ENCODE results near the gene SELENBP1. TPM values are rescaled to one million over a fixed set of nuclear protein-coding genes. Genes with fewer than 3 reads are reported as not detected.

The SELENBP1 gene
- 65.3 and 69.2 TPM in 2 replicates for total RNA-seq

GRCh38 chr1:151372058-151372934 lies at the start of gene SELENBP1:
Gene SELENBP1, minus strand, starts transcription at chr1:151372705. Its CDS starts 64 bp downstream, at chr1:151372641.

DNA sequence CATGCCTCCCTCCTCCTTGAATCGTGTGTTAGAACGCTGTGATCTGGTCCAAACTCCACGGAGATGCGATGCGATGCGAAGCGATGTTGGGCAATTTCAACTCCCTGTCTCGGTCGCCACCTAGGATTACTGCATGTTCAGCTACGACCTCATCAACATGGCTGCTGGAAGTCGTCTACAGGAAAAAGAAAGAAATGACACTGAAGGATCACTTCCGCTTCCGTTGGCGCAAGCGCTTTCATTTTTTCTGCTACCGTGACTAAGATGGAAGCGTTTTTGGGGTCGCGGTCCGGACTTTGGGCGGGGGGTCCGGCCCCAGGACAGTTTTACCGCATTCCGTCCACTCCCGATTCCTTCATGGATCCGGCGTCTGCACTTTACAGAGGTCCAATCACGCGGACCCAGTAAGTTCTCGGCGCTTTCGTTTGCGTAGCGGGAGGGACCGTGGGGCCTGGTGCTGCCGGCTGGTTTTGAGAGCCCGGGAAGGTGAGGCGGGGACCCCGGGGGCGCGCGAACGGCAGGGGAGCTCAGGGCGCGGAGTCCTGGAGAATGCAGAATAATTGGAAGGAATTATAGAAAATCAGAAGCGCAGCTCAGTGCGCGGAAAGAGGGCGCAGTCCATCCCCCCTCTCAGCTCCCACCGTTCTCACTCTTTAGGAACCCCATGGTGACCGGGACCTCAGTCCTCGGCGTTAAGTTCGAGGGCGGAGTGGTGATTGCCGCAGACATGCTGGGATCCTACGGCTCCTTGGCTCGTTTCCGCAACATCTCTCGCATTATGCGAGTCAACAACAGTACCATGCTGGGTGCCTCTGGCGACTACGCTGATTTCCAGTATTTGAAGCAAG lies 27.0 kb upstream of the SELENBP1 start, which contains the start of gene PSMB4:
TSS of gene PSMB4 (plus strand) at position 250 of the 848 bp plus-strand sequence. CDS start at position 265, 15 bp downstream.

GRCh38 chr1:151346769-151347522 lies 25.6 kb downstream of the SELENBP1 start, which contains the start of gene RFX5:
Gene RFX5, minus strand, starts transcription at chr1:151347252. Its CDS starts 932 bp downstream, at chr1:151346320.

DNA sequence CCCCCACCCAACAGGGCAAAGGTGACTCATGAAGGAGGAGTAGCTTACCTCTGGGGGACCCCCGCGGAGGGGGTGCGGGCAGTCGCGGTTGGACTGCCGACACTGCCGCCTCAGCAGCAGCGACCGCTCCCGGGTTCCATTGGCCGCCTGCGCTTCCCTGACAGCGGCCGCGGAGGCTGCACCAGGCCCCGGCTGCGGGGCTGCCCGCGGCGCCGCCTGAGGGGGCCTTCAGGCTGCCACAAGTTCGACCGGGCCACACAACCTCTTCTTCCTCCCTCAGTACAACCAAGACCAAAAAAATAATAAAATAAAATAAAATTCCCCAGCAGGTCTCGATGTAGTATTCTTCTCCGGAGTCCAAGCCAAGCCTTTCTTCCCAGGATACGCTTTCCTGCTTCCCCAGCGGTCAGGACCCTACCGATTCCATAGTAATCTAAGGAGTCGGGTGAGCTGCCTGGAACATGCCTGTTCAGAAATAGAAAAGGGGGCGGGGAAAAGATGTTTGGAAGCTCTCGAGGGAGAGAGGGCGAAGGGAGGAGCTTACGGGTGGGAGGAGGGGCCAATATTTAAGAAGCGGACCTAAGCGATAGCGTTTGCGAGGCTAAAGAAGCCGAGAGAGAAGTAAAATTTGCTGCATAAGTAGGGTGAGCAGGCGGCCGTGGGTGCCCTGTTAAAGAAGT lies 45.1 kb downstream of the SELENBP1 start, which contains the start of gene PI4KB:
TSS of gene PI4KB (minus strand) at position 194 of the 680 bp plus-strand sequence. CDS start 10,935 bp downstream, outside the sequence.

Other genes with a start within 250 kb of the SELENBP1 start
- gene SEMA6C, start 226.1 kb downstream of the SELENBP1 start, total RNA-seq, result 2.0 and 3.1 TPM in 2 replicates
- not detected in 2 replicates for gene TNFAIP8L2, start 216.1 kb downstream of the SELENBP1 start, total RNA-seq
- gene LYSMD1, start 206.8 kb downstream of the SELENBP1 start, total RNA-seq, result 7.6 and 8.7 TPM in 2 replicates
- gene SCNM1, start 206.6 kb downstream of the SELENBP1 start, total RNA-seq, result 25.1 and 30.7 TPM in 2 replicates
- not detected in 2 replicates for gene TMOD4, start 196.7 kb downstream of the SELENBP1 start, total RNA-seq
- 33.4 and 60.7 TPM in 2 replicates for gene VPS72, start 182.5 kb downstream of the SELENBP1 start, total RNA-seq
- gene PIP5K1A, start 174.2 kb downstream of the SELENBP1 start, total RNA-seq, result 42.6 and 49.4 TPM in 2 replicates
- gene PSMD4, start 118.0 kb downstream of the SELENBP1 start, total RNA-seq, result 120 and 130 TPM in 2 replicates
- 17.5 and 17.7 TPM in 2 replicates for gene ZNF687, start 90.4 kb downstream of the SELENBP1 start, total RNA-seq
- 36.8 and 37.0 TPM in 2 replicates for gene PI4KB, start 45.3 kb downstream of the SELENBP1 start, total RNA-seq
- gene RFX5, start 25.5 kb downstream of the SELENBP1 start, total RNA-seq, result 16.8 and 24.1 TPM in 2 replicates
- 220 and 293 TPM in 2 replicates for gene PSMB4, start 26.9 kb upstream of the SELENBP1 start, total RNA-seq
- 11.3 and 18.6 TPM in 2 replicates for gene POGZ, start 86.8 kb upstream of the SELENBP1 start, total RNA-seq
- gene CGN, start 138.7 kb upstream of the SELENBP1 start, total RNA-seq, result under 0.01 TPM in 1 of 2 replicates, not detected in the other
- gene TUFT1, start 167.6 kb upstream of the SELENBP1 start, total RNA-seq, result 4.3 and 5.0 TPM in 2 replicates
- gene SNX27, start 239.3 kb upstream of the SELENBP1 start, total RNA-seq, result 7.8 and 10.2 TPM in 2 replicates

Data from cardiac atrium fibroblast (primary cell).